HG03095 (cell line): Measurements from ENCODE around the gene ARPC4.
"Not testable (repeated sequence)": the region's sequence is repeated elsewhere in the genome, so short reads cannot be mapped to it uniquely, and the experiment has no call there.

ENCODE experiments used
- ATAC-seq: cut with Tn5 transposase; IDR thresholded peaks from one replicate; pipeline ENCODE4 v1.9.1; 2021; ENCODE audit warnings: moderate library complexity; ENCODE audit not compliant: unreplicated experiment

ARPC4 gene

GRCh38 chr3:9818666-9819335 lies 25.9 kb downstream of the ARPC4 start:
- ATAC-seq: no peak

DNA sequence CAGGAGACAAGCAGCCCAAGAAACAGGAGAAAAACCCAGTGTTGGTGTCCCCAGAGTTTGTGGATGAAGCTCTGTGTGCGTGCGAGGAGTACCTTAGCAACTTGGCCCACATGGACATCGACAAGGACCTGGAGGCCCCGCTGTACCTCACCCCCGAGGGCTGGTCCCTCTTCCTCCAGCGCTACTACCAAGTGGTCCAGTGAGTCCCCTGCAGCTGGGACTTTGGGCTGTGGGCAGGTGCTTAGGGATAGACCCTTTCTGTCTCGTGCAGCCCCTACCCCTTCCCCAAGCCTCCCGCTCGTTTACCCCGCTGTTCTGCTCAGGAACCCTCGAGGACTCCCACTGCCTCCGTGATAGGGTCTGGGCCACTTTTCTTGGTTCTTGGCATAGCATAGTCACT lies 27.7 kb downstream of the ARPC4 start:
- no peak for ATAC-seq

DNA sequence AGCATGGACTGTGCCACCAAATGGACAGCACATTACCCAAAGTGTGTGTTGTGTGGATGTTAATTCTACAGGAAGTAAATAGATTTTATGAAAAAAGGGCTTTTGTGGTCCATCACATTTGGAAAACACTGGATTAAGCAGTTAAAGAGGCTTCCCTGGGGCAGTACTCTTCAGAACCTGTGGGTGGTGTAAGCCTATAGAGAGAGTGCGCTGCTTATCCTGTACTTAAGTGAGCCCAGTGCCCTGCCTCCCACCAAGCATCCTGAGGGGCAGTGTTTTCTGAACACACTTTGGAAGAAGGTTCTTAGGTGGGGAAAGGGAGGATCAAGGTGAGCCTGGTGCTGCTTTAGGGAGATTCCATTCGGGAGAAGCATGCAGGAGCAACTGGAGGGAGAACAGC lies 28.1 kb downstream of the ARPC4 start:
- ATAC-seq: no peak

- ATAC-seq: no peak
These were observed 32.7 kb downstream of the ARPC4 start for GRCh38 chr3:9825451-9826040.

- ATAC-seq: no peak
These were observed 34.1 kb downstream of the ARPC4 start for GRCh38 chr3:9826815-9827573.

- no peak for ATAC-seq
These were observed 36.2 kb downstream of the ARPC4 start for GRCh38 chr3:9828801-9829755.

DNA sequence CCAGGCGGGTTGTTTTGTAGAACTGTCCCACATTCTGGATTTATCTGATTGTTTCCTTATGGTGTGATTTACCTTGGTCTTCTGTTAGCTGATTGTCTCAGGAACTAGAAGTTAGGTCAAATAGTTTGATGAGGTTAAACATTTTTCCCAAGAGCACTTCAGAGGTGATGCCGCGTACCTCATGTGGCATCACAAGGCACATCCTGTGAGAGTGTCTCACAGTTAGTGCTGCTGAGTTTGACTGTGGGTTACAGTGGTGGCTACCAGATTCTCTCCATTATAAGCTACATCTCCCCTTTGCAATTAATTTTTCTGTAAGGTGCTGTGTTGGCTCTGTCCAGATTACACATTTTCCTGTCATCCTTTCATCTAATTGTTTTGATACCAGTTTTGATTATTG lies 38.4 kb downstream of the ARPC4 start:
- ATAC-seq: no peak

- no peak for ATAC-seq
These were observed 40.2 kb downstream of the ARPC4 start for GRCh38 chr3:9833078-9833477.

DNA sequence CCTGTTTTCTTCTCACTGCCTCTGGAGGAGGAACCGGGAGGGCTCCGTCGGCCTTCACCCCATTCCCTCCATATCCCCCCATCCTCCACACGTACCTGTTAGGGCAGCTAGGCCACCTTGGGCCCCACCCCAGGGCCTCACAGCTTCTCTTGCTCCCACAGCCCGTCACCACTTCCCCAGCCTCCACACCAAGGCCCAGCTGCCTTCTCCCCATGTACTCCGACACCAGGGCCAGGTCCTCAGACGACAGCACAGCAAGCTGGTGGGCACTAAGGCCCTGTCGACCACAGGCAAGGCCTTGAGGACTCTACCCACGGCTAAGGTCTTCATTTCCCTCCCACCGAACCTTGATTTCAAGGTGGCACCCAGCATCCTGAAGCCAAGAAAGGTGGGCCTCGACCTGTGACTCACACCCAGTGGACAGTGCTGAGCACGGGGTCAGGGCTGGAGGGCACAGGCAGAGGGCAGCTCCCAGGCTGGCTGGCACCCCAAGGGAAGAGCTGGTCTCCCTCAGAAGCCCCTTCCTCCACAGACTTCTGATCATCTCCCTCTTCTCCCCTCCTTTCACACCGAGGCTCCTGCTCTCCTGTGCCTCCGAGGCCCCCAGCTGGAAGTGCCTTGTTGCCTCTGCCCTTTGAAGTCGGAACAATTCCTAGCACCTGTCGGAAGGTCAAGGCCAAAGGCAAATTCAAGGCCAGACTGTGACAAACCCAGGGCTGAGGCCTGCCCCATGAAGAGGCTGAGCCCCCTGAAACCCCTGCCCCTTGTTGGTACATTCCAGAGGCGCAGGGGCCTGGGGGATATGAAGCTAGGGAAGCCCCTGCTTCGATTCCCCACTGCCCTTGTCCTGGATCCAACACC lies 41.9 kb downstream of the ARPC4 start:
- no peak for ATAC-seq

GRCh38 chr3:9837701-9838582 lies 45.1 kb downstream of the ARPC4 start:
- no peak for ATAC-seq

GRCh38 chr3:9838856-9839255 lies 46.0 kb downstream of the ARPC4 start:
- ATAC-seq: no peak

DNA sequence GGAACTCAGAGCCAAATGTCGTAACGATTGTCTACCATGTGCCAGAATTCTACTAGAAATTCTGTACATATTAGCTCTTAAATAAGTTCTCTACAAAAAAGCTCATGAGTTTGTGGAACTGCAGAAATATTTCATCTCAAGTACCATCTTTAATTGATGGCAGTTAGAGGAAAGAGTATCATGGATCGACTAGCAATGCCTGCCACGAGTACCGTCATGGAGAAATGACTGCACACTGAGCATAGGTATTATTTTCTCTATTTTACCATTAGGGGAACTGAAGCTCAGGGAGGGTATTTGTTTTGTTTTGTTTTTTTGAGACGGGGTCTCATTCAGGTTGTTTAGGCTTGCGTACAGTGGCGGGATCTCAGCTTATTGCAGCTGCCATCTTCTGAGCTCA lies 48.1 kb downstream of the ARPC4 start:
- ATAC-seq: no peak

- peak; percentile 99 for ATAC-seq
These were observed 51.0 kb downstream of the ARPC4 start, which contains the start of gene RPUSD3 for GRCh38 chr3:9843715-9844438. Gene RPUSD3 (minus strand): TSS chr3:9844008. CDS start chr3:9843990, 18 bp downstream.

DNA sequence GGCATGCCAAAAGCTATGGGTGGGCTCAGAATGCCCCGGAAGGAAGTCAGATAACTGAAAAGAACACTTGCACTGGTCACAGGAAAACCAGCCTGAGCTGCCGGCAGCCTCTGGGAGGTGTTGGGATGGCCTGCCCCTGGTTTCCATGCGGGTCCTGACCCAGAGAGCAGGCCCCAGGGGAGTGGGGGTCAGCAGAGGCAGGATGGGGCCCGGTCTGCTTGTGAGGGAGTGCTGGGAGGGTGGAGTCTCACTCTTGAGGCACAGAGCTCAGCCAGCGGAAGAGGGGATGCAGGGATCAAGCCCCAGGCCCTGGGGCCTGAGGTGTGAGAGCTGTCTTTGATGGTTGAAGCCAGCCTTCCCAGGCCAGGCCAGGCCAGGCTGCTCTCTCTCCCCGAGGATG lies 53.3 kb downstream of the ARPC4 start:
- no peak for ATAC-seq

- no peak for ATAC-seq
These were observed 54.1 kb downstream of the ARPC4 start for GRCh38 chr3:9846931-9847488.

GRCh38 chr3:9847870-9848269 lies 55.0 kb downstream of the ARPC4 start:
- ATAC-seq: not testable (repeated sequence)

DNA sequence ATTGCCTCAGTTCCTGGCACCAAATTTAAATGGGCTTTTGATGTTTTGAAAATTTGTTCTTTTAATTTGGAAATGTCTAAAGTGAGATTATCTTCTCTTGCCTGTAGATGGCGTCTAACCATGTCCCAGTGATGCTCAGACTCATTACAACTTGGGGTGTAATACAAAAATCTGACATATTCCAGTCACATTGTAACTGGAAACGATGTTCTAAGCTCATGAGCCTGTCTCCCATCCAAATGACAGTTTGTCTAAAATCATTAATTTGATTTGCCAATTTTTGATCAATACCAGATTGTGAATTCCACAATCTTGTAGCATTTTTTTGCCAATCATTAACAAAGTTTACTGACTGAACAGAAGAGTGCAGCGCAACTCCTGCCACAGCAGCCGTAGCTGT lies 56.0 kb downstream of the ARPC4 start:
- ATAC-seq: not testable (repeated sequence)

DNA sequence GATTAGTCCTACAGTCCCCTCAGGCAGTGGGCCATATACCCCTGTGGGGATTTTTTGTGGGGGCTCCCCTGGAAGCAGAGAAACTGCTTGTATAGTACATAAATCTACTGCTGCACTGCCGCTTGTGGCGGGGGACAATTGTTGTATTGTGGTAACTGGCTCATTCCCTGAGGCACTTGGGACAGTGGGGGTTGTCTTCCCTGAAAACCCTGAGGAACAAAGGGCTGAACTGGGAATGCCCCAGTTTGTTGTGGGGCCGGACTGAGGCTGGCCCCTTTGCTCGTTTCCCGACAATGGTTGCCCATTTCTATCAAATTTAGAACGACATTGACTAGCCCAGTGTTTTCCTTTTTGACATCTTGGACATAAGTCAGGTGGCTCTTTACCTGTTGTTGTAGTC lies 58.5 kb downstream of the ARPC4 start:
- ATAC-seq: not testable (repeated sequence)
